ENCODE measurements around the gene SELENBP1.

The SELENBP1 gene

DNA sequence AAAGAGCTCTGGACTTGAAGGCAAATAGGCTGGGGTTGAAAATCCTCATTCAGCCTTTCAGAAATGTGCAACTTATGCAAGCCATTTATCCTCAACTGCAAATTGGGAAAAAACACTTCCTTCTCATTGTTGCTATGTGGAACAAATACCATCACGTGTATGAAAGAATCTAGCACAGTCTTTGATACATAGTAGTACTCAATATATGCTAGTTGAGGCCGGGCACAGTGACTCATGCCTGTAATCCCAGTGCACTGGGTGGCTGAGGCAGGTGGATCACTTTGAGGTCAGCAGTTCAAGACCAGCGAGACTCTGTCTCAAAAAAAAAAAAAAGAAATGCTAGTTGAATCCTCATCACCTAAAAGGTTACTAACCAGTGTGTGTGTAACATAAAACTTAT, 53.5 kb downstream of the SELENBP1 start:
- peaks cover 54% of the 10 kb centered on the region for H3K36me3 ChIP-seq (ENCODE audit: insufficient read depth, low read length)
- no peak overlapping the region for H3K4me3 ChIP-seq (ENCODE audit: low read length)
- H3K9ac ChIP-seq (ENCODE audit: low read depth, low read length) = no peak overlapping the region
- no peaks in the 10 kb centered on the region for H3K9me3 ChIP-seq (ENCODE audit: insufficient read depth, low read depth, low read length)
- H3K27me3 ChIP-seq (ENCODE audit: insufficient read depth, low read length) = no peaks in the 10 kb centered on the region
- whole genome bisulfite sequencing = 93% methylated on average over 3 of the region's 3 CpGs
- no peak overlapping the region for H3K27ac ChIP-seq (ENCODE audit: low read depth, low read length)
- H3K4me1 ChIP-seq (ENCODE audit: insufficient read depth, low read length) = no peaks in the 10 kb centered on the region

DNA sequence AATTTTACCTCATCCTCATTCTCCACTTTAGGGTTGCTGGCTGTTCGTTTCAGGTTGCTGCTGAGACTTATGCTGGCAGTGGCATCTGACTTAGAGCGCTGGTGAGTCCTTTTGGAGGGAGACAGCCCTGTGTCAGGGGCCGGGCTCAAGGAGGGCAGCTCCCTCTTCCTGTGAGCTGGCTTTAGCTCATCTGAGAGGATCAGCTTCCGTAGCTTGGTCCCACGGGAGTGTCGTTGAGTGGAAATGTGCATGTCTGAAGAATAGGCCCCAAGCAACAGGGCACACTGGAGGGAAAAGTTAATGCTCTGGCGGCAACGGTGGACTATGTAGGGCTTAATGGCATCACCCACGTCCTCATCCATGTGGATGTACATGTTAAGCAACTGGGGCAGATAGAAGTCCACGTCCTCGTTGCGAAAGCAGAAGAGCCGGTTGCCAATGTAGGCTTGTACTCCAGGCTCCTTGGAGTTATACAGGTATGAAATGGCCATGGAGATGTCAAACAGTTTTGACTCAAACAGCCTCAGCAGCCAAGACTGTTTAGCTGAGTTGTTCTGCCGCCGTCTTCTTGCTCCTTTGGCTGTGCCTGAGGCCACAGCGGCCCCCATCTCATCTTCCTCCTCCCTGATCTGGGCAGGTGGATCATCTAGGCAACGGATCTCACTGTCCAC, 56.8 kb downstream of the SELENBP1 start:
- H3K36me3 ChIP-seq (ENCODE audit: insufficient read depth, low read length) = peaks cover 45% of the 10 kb centered on the region
- WGBS = 96% methylated on average over 17 of the region's 17 CpGs
- no peak overlapping the region for H3K4me3 ChIP-seq (ENCODE audit: low read length)
- no peaks in the 10 kb centered on the region for H3K27me3 ChIP-seq (ENCODE audit: insufficient read depth, low read length)
- H3K9me3 ChIP-seq (ENCODE audit: insufficient read depth, low read depth, low read length) = no peaks in the 10 kb centered on the region
- H3K9ac ChIP-seq (ENCODE audit: low read depth, low read length) = no peak overlapping the region
- no peak overlapping the region for H3K27ac ChIP-seq (ENCODE audit: low read depth, low read length)
- peaks cover 11% of the 10 kb centered on the region; the same call in 1 of the 2 replicates for H3K4me1 ChIP-seq (ENCODE audit: insufficient read depth, low read length)
